GM21576 (cell line): Measurements from ENCODE around the gene ETS2.

Source experiments
- ATAC-seq: cut with Tn5 transposase; IDR thresholded peaks from one replicate; pipeline ENCODE4 v1.9.1; 2021; ENCODE audit warnings: mild to moderate bottlenecking, moderate library complexity; ENCODE audit not compliant: unreplicated experiment

The ETS2 gene

GRCh38 chr21:38800924-38801744 lies 4.6 kb upstream of the ETS2 start:
- no peak for ATAC-seq

- ATAC-seq: no peak
These were observed 3.4 kb upstream of the ETS2 start for GRCh38 chr21:38802050-38803026.

GRCh38 chr21:38803075-38803660 lies 2.6 kb upstream of the ETS2 start:
- no peak for ATAC-seq

- no peak for ATAC-seq
These were observed 1.5 kb upstream of the ETS2 start for GRCh38 chr21:38804030-38804788.

- peak; percentile 20 for ATAC-seq
These were observed 871 bp upstream of the ETS2 start for GRCh38 chr21:38804789-38805327.

GRCh38 chr21:38806153-38806941 lies 618 bp downstream of the ETS2 start:
- peak; percentile 9 for ATAC-seq

- no peak for ATAC-seq
These were observed 1.2 kb downstream of the ETS2 start for GRCh38 chr21:38806942-38807284.

- ATAC-seq: no peak
These were observed 1.7 kb downstream of the ETS2 start for GRCh38 chr21:38807441-38807871.

GRCh38 chr21:38807986-38808385 lies 2.3 kb downstream of the ETS2 start:
- ATAC-seq: no peak

- no peak for ATAC-seq
These were observed 3.6 kb downstream of the ETS2 start for GRCh38 chr21:38809198-38809878.

- no peak for ATAC-seq
These were observed 4.5 kb downstream of the ETS2 start for GRCh38 chr21:38810034-38810825.

- no peak for ATAC-seq
These were observed 5.1 kb downstream of the ETS2 start for GRCh38 chr21:38810826-38811164.

GRCh38 chr21:38811257-38811656 lies 5.5 kb downstream of the ETS2 start:
- no peak for ATAC-seq

GRCh38 chr21:38813143-38813542 lies 7.4 kb downstream of the ETS2 start:
- ATAC-seq: no peak

- ATAC-seq: no peak
These were observed 7.8 kb downstream of the ETS2 start for GRCh38 chr21:38813547-38813946.

GRCh38 chr21:38814126-38815059 lies 8.7 kb downstream of the ETS2 start:
- ATAC-seq: no peak

- ATAC-seq: no peak
These were observed 9.3 kb downstream of the ETS2 start for GRCh38 chr21:38815060-38815405.
